Activated CD8-positive, alpha-beta memory T cell treated with anti-CD3 and anti-CD28 coated beads, Interleukin-2, amount 50 U/mL, for 48 hours (primary cell): ENCODE data around the gene TMEM117.
"Not testable (repeated sequence)": the region's sequence is repeated elsewhere in the genome, so short reads cannot be mapped to it uniquely, and the experiment has no call there.

Source experiments
- DNase-seq: peaks from one replicate; pipeline ENCODE4 v3.0.0-alpha.2; 2020

TMEM117 gene

DNA sequence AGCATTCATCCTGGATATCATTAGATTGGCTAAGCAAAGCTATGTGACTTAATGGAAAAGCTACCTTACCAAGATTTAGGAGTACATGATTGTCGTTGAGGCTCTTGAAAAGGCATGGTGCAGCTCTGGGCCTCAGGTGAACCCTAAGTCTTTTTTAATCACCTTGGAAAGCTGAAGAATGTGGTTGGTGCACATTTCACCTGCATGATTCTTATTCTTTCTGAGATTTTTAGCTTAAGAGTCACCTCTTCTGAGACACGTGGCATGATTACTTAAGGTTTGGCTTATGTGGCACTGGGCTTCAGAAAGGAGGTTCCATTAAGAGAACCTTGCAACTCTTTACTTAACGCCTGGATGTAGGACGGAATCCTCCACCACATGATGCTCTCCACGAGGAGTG lies 498.5 kb downstream of the TMEM117 start:
- DNase-seq: no peak

DNA sequence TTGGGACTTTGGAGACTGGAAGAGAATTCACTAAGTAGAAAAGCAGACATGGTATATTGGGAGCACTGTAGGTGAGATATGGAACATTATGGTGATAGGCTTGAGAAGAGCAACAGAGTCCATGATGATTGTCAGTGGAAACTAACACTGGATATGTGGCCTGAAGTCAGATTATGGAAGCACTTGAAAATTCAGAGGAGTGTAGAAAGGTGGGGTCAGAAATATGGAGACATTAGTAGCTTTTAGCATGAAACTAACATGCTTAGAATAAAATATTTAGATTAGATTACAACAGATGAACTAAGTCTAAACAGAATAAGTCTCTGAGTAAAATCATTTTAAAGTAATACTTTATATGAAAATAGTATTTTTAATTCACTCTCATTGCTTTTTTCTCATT lies 499.1 kb downstream of the TMEM117 start:
- DNase-seq: no peak

DNA sequence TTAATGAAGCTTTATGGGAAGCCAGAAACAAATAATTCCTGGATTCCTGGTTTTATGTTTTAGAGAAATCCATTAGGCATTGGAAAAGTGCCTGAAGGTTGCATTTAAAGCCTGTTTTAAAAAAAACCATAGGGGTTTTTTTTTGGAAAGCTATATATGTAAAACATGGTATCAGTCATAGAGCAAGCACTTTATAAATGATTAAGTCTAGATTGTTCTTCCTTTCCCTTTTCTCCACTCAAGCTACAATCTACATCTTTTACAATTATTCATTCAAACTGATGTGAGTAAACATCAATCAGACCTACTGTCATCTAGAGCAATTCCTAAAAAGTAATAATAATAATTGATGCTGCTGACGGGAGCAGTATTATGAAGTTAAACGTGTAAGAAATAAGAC lies 500.7 kb downstream of the TMEM117 start:
- DNase-seq: no peak

DNA sequence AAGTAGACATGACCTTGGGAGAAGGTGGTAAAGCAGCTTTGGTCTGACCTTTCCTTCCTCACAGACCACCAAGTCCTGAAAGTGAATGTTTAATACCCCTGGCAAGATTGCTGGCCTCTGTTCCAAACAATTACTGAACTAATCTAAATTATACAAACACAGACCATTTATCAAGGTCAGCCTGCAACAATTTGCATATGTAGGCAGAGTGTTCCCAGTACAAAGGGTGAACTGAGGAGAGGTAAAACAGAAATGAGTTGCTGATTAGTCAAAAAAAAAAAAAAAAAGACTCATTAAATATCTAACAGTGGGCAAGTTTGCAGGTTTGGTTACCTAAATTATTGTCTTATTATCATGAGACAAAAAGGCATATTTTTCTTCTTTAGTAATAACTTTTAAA lies 506.5 kb downstream of the TMEM117 start:
- no peak for DNase-seq

DNA sequence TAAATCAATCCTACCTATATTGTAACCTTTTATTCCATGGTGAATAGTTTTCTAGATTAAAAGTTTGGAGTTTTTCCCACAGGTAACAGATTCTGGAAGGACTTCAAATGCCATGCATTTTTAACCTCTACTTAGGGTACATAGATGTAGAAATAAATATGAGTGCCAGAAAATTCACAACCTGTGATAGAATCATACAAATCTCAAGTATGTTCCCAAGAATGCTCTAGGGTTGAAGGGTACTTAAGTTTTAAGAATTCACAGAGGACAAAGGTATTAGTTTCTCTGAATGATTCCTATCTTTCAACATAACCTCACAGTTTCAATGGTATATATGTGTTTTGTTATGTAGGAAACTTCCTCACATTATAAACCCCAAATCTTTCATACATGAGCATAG lies 511.3 kb downstream of the TMEM117 start:
- DNase-seq: no peak

DNA sequence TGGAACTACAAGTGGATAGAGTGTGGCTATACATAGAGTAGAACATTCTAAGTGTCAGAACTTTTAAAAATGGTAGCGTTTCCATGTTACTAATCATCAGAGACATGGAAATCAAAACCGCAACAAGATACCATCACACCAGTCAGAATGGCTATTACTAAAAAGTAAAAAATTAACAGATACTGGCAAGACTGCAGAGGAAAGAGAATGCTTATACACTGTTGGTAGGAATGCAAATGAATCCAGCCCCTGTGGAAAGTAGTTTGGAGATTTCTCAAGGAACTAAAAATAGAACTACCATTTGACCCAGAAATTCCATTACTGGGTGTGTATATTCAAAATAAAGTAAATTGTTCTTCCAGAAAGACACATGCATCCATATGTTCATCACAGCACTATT lies 521.6 kb downstream of the TMEM117 start:
- no peak for DNase-seq

DNA sequence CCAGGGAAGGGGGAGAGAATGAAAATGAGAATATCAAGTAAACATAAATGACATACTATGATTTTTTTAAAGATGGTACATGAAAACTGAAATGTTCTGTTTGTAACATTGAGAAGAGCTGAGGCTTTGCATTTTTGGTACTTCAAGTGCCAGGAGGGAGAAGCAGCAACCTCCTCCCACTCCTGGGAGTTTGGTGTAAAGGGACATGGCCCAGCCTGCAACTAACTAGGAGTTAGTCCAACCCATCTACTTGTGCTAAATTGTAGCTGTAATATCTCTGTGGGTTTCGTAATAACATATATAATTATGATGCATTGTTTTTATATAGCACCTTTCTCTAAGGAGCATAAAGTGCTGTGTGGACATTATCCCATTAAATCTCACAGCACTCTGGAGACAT lies 522.8 kb downstream of the TMEM117 start:
- no peak for DNase-seq

DNA sequence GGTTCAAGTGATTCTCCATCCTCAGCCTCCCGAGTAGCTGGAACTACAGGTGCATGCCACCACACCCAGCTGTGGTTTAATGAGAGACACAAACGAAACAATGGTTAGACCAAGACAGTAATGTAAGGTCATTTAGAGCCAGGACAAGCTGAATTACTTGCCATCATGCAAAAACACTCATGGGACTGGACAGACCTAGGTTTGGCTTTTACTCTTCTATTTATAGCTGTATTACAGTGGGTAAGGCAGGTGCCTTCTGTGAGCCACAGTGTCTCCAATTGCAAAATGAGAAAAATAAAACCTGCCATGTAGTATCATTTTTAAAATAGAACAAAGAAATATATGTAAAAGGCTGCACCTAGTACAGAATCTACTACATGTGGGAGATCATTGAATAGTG lies 527.1 kb downstream of the TMEM117 start:
- DNase-seq: no peak

DNA sequence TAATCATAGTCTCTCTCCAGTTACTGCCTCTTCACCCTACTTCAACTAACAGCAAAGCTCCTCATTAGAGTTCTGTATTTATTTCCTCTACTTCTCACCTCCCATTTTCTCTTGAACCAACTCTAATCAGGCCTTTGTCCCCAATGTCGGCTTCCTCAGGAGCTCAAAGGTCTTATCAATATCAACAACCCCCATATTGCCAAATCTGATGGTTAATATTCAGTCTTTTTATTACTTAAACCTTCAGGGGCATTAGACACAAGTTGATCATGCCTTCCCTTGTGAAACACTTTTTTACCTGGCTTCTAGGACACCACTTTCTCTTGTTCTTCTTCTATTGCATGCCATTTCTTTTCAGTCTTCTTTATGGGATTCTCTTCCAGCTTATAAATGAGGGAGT lies 531.3 kb downstream of the TMEM117 start:
- no peak for DNase-seq

DNA sequence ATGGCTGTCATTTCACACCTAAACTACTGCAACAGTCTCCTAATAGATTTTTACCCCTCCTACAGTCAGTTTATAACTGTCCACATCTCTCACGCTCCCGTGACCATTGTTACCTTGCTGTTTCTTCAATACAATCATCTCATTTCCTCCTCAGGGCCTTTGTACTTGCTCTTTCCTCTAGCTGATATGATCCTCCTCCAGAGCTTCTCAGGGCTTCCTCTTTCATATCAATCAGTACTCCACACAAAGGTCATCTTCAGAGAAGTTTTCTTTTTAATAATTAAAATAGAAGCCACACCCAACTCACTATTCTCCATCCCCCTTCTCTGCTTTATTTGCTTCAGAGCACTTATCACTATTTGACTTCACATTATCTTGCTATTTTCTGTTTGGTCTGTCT lies 532.0 kb downstream of the TMEM117 start:
- no peak for DNase-seq

DNA sequence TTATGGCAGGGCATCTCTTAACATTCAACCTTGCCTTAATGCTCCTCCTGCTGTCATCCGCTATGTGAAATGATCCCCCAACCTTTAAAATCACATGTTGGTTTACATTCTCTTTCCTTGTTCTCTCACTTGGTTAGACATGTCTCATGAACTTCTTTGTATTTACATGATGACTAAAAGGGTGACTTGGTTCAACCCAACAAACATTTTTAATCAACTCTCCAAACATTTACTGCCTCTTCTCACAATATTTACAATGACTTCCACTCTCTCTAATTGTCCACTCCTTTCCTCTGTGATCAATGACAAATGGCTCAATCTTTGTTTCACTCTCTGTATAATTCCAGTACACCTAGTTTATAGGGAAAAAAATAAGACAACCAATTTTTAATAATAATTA lies 534.1 kb downstream of the TMEM117 start:
- DNase-seq: no peak

DNA sequence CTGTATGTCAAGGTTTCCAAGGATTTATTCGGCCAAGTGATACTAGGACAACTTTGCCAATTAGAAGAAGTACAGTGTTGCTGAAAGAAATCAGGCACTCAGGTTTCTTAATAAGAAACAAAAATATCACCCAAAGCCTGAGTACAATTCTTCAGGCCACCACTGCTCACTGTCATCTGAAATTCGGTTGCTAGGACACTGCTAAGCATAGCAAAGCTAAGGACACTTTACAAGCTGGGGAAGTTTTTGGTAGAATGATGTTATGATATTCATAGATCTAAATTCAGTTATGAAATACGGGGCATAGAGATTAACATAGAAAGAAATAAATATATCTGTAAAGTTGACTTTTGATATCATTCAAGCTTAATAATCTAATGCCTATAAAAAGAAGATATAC lies 535.1 kb downstream of the TMEM117 start:
- no peak for DNase-seq

DNA sequence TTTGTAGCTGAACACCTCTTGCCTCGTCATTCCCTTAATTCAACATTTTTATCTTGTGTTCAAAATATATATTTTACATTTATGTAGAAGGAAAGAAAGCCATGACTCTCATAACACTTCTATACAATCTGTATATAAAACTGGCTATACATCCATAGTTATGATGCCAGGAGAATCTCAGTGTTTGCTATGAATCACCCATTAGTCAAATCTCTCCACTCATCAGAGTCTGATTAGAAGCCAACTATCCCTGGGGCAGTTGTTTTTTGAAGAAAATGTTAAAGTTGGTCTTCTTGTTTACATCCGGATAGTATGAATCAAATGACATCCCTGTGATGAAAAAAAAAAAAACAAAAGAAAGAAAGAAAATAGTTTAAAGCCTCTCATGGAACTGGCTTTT lies 536.4 kb downstream of the TMEM117 start:
- no peak for DNase-seq

DNA sequence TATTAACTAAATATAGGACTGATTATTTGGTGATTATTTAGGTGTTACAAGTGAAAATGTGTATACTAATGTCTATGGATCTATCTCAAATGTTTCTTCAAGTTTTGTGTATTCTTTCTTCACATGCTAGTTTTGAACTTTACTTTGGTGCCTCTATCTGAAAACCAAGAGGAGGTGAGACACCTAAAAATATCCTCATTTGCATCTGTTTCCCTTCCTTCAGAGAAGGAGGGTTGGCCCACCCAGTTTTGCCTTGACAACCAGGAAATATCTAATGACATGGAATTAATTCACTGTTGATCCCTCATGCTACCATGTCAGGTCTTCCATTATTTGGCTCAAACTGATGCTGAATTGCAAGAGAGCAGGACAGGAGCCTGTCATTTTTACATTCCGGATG lies 539.8 kb downstream of the TMEM117 start:
- no peak for DNase-seq

DNA sequence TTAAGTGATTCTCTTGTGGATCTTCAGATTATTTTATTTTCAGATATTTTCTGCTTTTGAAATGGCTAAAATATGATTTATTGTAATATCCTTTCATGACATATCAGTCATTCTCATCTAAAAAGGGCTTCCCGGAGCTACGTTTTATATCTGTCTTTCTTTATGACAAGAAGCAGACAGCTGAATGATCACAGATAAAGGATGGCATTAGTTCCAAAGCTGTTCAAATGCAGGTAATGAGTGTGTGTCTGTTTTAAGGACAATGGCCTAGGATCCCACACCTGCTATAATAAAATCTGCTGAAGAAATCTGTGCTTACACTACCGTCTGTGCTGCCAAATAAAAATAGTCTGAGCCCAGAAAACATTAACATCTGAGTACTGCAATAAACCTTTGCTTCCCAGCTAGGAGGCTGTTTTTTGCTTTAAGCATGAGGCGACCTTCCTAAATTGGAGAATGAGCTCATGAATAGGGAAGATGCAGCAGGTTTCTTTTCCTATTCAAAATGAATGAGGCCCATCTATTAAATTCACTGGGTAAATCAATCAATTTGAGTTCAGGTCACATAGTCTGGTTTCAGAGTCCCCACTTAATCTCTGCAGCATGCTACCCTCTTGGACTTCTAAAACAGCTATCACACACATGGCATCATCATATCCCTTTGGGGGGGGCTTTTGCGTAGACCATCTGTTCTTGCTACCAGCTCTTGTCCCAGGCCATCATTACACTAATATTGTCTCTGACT lies 541.7 kb downstream of the TMEM117 start:
- DNase-seq: no peak

DNA sequence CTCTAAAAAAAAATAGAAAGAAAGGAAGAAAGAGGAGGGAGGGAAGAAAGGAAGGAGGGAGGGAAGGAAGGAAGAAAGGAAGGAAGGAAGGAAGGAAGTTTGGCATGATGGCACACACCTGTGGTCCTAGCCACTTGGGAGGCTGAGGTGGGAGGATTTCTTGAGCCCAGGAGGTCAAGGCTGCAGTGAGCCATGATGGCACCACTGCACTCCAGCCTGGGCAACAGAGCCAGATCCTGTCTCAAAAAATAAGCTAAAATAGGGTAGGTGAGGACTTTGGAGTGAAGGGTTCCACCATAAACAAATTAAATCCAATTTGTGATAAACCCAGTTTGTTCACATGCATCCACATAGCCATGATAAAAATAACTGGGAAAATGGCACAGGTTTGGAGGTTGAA lies 543.2 kb downstream of the TMEM117 start:
- DNase-seq: not testable (repeated sequence)

DNA sequence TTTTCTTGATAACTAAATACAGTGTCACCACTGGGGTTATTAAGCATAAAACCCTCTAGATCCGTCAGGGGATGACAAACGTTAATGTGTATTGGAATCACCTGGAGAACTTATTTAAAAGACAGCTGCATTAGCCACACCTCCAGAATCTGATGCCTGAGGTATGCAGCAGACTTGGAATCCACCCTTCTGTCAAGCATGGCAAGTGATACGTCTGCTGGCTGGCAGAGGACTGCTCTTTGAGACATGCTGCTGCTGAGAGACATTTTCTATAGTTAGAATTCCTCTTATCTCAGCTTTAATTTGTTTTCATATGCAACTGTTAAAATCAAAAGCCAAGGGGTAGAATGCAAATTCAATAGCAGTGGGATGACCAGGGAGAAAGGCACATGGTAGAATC lies 544.0 kb downstream of the TMEM117 start:
- DNase-seq: no peak

DNA sequence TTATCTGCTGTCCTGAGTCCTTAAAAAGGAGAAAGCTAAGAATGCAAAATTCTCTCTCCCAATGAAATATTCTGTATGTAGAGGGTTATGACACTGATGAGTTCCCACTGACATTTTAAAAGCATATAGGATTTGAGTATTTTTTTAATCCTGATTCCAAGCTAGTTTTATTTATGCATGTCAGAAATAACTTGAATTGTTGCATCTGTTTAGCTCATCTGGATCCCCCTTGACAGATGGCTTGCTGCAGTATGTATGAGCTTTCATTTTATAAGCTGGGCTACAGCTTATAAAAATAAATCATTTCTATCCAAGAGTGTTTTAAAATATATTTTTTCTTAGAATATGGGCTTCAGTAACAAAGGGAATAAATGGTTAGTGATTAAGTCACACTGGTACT lies 545.0 kb downstream of the TMEM117 start:
- DNase-seq: no peak

DNA sequence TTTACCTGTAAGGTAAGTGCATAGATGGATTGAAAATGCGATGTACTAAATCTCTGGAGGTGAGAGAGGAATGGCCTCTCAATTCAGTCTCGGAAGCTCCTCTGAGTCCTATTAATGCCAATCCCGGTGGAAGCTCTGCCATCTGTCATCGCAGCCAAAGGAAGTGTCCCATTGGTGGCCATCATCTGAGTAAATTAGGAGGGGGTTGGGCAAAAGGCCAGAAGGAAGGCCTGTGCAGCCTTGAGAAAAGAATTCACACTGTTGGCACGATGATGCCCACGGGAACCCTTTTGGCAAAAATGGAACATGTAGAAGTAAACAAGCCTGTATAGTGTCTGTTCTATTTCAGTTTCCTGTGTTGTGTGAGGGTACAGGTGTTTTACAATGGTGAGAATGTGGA lies 545.5 kb downstream of the TMEM117 start:
- no peak for DNase-seq

DNA sequence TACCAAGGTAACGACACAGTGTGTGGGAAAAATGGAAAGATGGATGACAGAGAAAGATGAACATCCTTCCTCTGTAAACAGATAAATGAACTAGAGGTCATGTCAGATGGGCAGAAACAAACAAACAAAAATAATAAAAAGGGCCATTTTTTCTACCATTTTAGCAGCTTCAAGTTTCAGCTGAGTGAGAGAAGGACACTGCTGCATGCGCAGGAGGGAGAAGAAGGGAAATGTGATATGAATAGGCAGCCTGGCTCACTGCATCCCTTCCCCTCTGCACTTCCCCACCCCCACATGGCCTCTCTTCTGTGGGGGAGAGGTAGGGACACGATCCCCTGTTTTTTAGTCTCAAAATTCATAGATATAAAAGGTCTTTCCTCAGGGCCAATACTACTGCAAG lies 548.3 kb downstream of the TMEM117 start:
- DNase-seq: no peak

DNA sequence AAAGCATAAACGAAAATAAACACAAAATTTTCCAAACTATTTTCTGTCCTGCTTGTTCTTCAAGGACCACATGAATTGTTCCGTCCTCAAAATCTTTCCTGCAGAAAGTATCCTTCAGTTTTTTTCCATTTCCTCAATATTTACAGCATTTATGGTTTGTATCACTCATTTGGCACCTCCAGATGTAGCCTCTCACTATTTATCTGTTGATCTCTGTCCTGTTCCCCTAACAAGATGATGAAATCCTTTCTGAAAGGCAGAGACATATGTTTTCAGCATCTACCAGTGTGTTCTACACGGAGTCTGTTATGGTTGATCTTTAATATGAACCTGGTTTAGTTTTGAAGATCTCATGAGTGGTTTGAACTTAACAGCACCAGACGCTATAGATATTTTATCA lies 550.1 kb downstream of the TMEM117 start:
- no peak for DNase-seq

DNA sequence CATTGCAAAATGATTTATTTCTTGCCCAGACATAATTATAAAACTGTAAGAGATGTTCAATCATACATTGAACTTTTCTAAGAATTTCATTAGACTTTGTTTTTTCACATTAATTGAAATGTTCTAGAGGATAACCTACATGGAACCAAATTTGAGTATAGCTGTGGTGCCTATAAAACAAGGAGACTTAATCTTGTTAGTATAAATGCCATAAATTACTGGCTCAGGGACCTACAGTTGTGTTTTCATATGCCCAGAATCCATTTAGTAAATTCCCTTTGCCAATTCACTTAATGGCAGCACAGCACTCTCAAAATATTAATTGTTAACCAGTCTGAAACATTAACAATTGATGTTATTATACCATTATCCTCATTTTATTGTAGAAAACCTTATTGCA lies 551.7 kb downstream of the TMEM117 start:
- DNase-seq: no peak

DNA sequence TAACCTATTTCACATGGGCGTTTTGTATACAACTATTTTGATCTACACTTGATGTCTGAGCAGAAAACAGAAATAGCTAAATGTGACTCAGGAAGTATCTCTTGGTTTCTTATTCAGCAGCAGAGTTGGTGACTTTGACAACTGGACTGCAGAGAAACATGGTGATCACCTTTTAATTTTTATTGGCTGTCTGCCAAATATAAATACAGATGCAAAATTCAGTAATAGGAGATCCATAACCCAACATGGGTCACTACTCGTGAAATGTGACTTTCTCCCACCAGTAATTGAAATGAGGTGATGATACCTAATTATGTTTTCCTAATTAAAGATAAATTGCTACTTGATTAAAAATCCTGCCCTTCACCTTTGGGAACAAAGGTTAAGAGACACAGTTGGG lies 553.2 kb downstream of the TMEM117 start:
- DNase-seq: no peak

DNA sequence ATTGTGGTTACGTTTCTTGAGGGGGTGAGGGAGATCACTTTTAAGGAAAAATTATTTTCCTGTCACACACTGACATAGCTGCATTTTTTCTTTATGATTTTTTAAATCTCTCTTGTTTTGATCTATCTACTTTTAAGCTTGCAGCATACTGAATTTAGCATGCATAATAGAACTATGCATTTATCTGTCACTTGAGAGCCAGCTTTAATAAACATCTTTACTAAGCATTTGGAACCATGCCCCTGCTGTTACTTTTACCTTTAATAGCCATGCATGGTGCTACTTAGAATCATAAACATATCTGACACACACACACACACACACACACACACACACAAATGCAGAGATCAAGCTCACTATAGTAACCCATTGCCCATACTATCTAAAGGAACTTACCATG lies 554.0 kb downstream of the TMEM117 start:
- no peak for DNase-seq

DNA sequence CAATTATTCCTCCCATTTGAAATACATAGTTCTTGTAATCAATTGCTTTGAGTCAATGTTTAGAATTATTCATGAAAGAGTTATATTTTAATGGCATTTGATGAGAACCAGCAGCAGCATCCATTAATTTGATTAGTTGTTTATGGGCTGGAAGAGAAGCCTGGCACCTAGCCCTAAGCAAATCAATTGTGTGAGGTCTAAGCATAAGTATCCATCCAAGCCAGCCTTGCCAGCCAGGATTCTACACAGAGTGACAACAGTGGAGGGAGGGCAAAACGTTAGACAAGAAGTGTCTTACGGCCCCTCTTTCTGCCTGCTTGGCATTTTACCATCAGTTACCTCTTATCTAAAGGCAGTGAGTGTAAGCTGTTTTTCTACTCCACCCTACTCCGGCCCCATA lies 561.8 kb downstream of the TMEM117 start:
- no peak for DNase-seq

DNA sequence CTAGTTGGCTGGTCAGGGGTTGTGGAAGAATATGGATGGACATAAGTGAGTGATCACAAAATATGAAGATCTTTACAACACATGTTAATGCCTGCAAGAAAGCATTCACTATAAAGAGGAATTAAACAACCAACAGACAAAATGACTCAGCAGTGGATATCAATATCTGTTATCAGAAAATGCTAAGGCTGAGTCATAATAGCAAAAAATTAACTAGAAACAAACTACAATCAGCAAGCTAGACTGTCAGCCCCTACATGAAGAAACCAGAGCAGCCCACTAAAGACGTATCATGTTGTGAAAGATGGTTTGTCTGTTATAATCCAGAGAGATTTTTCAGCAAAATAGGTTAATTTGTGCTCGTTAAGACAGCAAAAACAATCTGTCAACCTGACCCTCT lies 567.3 kb downstream of the TMEM117 start:
- no peak for DNase-seq
